HG03439 (cell line): Measurements from ENCODE around the gene AIMP1.

Source experiments
- ATAC-seq: cut with Tn5 transposase; IDR thresholded peaks from one replicate; pipeline ENCODE4 v1.9.1; 2021; ENCODE audit warnings: mild to moderate bottlenecking, moderate library complexity; ENCODE audit not compliant: unreplicated experiment

AIMP1 gene

DNA sequence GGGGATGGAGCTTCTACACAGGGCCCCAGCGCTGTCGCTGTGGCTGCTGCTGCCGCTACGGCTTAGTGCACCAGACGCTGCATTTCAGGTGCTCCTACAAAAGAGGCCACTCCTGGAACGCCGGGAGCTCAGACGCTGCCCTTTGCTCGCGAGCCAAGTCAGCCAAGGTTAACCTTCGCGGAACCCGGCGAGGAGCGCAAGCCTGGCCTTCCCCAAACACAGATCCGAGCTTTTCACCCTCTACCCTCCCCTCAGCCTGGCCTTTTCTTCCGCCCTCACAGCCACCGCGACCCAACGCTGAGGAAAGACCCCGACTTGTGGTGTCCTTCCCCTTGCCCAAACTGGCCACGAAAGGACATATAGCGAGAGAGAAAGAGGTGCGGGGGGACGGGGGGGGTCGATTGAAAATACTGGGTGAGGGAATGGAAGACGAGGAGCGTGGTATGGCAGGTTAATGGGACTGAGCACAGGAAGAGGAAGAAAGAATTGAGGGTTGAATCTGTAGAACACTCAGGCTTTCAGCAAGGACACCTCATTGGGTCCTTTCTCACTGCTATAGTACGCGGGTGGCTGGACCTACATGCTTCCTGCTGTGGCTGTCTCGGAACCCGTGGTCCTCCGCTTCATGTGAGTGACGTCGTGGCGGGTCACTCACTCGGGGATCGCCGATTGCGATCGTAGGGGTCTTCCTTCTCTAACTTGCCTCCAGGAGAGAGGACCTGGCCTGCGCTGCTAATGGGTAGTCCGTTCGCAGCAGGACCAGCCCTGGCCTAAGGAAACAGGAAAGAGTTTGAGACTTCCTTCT lies at the start of gene AIMP1, which contains the start of gene TBCK:
TSS of gene AIMP1 (plus strand) at position 583 of the 805 bp plus-strand sequence. CDS start 8,460 bp downstream, outside the sequence.
TSS of gene TBCK (minus strand) at position 242 of the 805 bp plus-strand sequence. CDS start 7,249 bp downstream, outside the sequence.
- ATAC-seq: peak; percentile 87

DNA sequence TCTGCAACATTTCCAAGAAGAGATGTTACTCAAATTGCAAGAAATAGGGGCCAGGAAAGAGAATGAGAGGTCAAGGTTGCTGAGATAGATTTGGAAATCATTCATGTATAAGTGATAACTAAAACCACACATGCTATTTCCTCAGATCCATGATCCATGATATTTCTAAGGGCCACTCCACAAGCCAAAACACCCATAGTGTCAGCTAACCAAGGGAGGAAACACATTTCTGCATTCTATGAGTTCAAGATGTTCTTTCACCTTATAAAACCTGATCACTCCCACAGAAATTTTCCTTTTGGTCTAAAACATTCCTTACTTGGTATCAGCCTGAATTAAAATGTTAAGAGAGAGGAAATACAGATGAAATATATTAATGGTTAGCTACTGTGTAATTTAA lies 47.6 kb upstream of the AIMP1 start:
- no peak for ATAC-seq

DNA sequence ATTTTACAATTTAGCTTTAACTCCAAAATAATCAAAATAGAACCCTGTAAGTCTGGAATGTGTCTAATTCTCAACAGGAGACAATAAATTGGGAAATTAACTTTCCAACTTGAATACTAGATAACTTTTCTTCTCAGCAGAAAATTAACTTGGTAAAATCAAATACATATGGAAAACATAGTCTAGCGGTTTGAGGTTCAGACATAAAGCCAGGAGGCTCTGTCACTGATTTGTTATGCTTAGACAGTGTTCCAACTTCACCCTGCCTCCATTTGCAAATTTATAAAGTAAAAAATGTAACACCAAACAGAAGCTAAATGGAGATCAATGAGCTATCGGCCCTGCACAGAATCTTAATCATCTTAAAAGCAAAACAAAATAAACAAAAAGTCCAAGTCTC lies 46.6 kb upstream of the AIMP1 start:
- no peak for ATAC-seq

DNA sequence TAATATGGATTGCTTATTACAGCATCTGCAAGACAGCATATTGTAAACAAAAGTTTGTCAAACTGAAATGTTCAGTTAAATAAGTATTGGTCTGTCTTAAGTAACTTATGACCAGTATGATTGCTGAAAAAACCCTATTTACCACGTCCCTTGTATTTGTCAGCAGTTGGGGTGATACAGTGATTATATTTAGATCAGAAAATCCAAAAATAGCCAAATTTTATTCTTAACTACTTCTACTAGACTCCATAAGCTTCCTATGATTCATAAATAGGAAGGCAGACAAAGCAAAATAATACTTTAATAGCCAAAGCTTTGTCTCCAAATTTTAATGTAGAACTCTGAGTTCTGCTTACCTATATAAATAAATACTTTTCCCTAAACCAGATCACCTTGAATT lies 45.6 kb upstream of the AIMP1 start:
- no peak for ATAC-seq

DNA sequence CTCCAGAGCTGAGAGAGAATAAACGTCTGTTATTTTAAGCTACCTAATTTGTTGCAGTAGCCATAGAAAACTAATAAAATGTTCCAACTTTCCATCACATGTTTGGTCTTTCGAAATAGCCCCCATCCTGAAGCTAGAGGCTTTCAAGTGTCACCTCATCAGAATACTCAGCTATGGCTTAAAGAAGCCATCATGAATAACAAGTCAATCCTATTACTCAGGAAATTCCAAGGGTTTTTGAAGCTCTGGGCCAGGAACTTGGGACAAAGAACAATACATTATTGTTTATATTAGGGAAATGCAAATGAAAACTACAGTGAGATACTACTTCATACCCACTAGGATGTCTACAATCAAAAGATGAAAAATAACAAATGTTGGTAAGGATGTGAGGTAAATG lies 42.5 kb upstream of the AIMP1 start:
- no peak for ATAC-seq

DNA sequence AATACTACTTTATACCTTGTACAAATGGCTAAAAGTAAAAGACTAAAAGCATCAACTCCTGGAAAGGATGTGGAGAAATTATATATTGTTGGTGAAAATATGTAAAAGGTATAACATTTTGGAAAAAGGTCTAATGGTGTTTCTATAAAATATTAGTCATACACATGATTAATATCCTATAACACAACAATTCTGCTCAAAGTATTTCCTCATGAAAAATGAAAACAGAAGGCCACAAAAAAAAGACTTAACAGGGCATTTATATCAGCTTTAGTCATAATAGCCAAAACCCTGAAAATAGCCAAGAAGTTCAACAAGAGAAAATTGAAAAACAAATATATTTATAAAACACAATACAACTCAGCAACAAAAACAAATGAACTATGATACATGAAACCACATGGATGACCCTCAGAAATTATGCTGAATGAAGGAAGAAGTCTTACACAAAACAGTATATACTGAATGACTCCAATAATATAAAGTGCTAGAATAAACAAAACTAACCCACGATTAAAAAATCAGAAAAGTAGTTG lies 39.1 kb upstream of the AIMP1 start:
- ATAC-seq: no peak

DNA sequence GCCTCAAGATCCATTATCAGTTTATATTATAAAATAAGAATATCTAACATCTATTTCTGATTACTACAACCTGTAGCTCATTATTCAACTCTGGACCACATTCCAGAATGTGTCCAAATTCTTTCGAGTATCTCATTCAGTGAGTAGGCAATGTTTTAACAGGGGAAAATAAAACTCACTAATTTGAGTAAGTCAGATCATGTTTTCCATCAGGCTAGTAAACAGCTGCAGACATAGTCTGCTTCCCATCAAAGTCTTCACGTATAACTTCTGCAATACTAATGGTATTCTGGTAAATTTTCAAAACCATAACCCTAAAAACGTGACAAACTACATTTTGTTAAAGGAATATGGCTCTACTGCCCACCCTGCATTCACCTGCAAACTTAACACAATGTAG lies 32.1 kb upstream of the AIMP1 start:
- no peak for ATAC-seq

DNA sequence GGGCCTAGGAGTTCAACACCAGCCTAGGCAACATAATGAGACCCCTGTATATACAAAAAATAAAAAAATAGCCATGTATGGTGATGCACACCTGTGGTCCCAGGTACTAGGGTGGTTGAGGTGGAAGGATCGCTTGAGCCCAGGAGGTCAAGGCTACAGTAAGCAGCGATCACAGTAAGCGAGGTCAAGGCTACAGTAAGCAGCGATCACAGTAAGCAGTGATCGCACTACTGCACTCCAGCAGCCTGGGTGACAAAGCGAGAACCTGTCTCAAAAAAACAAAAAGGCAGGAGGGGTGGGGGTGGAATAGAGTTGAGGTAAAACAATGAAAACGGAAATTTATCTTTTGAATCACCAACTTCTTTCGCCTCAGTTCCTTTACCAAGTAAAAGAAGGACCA lies 29.7 kb upstream of the AIMP1 start:
- no peak for ATAC-seq

DNA sequence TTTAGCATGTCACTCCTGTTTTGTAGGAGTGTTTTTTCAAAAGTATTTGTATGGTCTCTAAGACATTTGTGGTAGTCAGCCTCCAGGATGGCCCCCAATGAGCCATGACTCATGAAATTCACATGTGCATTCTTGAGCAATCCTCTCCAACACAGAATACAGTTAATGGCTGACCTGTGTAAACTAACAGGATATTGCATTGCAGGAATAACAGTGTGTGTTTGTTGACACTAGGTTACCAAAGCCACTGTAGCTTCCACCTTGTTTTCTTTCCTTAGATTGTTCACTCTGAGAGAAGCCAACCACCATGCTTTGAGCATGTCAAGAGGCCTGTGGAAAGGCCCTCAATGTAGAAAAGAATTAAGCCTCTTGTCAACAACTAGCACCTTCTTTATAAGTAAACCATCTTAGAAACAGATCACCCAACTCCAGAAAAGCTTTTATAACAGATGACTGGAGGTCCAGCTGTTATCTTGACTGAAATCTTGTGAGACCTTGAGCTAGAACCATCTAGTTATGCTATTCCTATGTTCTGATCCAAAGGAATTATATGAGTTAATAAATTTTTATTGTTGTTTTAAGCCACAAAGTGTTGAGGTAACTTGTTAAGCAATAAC lies 28.9 kb upstream of the AIMP1 start:
- no peak for ATAC-seq

DNA sequence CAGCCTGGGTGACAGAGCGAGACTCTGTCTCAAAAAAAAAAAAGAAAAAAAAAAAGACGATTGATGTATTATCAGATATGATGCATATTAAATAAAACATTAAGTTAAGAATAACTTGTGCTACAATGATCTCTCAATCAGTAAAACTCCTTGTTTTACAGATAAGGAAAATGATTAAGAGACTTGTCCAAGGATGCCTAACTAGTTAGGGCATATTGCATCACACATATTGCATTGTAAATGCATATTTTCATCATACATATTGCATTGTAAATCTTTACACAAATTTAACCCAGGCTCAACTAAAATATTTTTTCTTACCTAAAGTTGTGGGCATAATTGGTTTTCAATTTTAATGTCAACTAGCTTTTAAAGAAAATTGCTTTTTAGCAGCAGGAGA lies 26.6 kb upstream of the AIMP1 start:
- no peak for ATAC-seq

DNA sequence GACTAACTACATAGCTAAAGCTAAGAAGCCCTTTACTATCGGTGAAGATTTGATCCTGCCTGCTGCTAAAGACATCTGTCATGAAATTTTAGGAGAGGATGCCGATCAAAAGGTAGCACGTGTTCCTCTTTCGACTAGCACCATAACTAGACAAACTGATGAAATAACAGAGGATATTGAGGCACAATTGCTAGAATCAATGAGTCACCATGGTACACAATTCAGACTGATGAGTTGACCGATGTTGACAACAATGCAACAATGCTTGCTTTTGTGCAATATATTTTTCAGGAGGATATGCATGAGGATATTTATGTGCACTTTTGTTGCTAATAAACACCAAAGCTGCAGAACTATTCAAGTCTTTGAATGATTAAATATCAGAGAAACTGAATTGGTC lies 24.7 kb upstream of the AIMP1 start:
- ATAC-seq: no peak

DNA sequence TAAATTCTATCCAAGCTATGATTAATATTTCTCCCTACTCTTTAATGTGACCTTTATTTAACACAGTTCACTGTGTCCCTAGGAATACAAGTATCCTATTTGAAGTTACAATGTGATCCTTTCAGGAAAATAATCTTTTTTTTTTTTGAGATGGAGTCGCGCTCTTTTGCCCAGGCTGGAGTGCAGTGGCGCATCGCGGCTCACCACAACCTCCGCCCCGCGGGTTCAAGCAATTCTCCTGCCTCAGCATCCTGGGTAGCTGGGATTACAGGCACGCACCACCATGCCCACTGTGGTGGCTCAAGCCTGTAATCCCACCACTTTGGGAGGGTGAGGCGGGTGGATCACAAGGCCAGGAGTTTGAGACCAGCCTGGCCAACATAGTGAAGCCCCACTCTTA lies 22.3 kb upstream of the AIMP1 start:
- no peak for ATAC-seq

DNA sequence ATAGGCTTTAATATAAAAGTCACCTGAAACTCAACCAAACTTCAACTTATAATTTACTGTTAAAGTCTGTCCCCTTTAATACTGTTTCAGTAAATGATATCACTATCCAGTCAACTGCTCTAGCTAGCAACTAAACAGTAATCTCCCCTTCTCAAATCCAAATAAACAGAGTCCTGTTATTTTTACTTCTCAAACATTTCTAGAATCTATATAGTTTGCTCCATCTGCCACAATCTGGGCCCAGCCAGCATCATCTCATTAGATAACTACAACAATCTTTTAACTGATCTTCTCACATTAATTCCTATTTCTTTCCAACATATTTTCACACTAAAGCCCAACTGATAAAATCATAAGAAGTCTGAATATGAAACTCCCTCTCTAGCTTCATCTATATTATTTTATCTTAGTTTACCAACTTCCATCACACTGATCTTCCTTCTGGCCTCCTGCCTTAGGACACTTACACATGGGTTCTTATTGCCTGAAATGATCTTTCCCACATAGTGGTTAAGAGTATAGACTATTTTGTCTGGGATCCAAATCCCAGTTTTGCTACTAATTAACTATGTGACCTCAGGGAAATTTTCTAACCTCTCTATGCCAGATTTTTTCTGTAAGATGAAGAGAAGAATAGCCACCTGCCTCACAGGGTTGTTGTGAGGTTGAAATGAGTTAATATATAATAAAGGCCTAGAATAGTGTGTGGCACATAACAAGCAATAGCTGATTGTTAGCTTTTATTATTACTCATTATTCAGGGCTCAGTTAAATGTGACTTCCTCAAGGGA lies 18.9 kb upstream of the AIMP1 start:
- no peak for ATAC-seq

DNA sequence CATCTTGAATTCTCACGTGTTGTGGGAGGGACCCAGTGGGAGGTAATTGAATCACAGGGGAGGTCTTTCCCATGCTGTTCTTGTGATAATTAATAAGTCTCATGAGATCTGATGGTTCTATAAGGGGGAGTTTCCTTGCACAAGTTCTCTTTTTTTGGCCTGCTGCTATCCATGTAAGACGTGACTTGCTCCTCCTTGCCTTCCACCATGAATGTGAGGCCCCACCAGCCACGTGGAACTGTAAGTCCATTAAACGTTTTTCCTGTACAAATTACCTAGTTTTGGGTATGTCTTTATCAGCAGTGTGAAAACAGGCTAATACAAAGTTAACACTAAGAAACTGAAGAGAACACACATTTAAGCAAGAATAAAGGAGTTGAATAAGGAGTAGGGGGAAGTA lies 16.4 kb upstream of the AIMP1 start:
- no peak for ATAC-seq

DNA sequence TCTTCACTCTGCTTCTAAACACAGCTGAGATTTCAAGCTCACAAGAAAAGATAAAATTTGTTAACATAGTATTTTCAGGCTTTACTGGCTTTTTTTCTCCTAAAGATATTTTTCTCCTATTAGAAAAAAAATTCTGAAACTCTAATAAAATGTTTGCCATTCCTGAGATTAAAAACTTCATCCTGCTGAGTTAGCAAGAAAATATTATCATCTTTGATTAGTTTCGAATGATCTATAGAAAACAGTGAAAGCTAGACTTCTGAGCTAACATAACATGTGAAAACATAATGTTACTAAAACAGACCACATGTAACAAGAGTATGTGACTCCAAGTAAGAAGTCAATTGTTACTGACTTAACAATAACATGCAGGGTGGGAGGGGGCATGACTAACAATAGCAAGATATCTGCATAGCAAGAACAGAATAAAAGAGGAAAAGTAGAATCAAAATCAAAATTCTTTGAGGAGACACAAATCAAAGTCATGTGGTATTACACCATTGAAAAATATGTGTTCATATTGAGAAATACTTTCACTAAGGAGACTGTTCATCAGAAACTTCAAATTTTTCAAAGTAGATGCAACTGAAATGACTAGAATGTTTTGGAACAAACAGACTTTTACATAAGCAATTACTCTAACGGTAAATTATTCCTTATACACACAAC lies 14.8 kb upstream of the AIMP1 start:
- no peak for ATAC-seq

DNA sequence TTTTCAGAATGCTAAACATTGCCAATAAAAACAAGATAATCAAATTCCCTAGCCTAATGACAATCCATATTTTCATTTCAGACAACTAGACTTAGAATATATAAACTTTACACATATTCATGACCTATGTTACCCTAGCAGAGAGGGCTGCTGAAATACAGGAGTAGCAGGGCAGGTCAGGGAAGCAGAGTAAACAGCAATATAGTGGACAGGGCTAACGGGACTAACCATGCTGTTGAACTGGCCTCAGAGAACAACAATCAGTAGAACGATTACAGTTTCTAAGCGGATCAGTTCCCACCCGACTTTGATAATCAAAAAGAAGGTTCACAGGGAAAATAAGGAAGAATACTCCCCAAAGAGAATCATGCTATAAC lies 14.3 kb upstream of the AIMP1 start:
- no peak for ATAC-seq

DNA sequence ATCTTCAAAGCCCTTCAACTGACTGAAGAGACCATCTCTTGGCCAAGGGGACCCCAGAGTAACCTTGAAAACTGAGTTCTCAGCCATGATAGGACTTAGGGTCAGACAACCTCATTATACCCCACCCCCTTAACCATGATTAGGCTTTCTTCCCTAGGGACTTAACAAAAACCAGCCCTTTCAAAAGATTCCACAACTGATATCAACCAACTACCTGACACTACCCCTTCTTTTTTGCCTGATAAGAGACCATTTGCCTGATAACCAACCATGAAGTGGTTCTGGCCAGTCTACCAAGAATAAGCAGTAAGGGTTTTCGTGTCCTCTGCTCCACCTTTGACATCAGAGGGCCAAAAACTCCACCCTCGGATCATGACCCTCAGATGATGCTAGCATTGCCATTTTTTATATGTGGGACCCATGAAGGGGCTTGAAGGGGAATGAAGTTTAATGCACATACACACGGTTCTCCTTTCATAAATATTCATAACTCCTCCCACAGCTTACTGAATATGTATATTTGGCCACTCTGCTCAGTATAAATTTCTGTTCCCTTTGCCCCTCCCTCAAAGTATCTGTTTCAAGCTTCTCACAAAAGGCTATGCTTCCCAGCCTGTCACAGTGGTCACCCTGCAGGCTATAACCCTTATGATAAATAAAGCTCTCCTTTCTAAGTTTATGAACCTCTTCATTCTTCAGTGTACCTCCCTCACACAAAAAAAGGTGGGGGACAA lies 12.6 kb upstream of the AIMP1 start:
- ATAC-seq: no peak

DNA sequence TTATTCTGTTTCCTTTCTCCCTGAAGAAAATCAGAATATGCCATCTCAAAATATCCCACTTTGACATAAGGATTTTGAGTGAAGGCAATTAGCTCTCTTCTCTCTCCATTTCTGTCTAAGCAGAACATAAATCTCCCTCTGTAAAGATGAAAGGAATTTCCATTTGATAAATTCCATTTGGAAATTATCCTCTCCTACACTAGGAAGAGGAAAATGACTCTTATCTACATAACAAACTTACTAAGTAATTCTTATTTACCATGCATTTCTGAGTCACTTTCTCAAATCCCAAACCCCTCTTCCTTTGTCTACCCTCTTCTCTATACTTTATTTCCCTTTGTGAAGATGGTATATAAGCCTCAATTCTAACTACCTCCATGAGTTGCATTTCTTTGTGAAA lies 11.7 kb upstream of the AIMP1 start:
- ATAC-seq: no peak

DNA sequence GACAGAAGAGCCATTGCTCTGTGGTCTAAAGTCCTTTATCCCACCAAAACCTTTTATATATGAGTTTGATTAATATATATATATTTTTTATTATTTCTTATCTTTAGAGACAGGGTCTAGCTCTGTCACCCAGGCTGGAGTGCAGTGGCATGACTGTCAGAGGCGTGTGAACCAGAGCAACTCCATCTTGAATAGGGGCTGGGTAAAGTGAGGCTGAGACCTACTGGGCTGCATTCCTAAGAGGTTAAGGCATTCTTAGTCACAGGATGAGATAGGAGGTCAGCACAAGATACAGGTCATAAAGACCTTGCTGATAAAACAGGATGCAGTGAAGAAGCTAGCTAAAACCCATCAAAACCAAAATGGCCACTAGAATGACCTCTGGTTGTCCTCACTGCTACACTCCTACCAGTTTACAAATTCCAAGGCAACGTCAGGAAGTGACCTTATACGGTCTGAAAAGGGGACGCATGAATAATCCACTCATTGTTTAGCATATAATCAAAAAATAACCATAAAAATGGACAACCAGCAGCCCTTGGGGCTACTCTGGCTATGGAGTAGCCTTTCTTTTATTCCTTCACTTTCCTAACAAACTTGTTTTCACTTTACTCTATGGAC lies 10.8 kb upstream of the AIMP1 start:
- ATAC-seq: no peak

DNA sequence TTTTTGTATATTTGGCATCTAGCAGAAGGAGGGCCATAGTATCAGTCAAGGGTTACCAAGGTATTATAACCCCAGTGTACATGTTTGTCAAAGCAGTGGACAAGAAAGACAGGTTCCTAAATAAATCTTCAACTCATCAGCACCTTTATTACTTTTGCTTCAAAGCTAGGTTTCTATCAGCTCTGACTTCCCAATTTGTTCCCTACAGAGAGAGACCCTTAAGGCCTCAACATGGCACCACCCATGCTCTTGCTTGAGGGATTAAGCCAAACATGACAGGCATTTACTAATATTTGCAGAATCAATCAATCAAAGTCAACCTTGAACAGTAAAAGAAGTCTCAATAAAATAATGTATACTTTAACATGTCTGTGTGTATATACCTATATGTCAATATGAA lies 9.8 kb upstream of the AIMP1 start:
- no peak for ATAC-seq
